HFFc6 (cell line): ENCODE measurements around the gene UPK1A. TPM values are rescaled to one million over a fixed set of nuclear protein-coding genes. Genes with fewer than 3 reads are reported as not detected.

Experiments used
- DNase-seq: peaks from one replicate; pipeline ENCODE4 v3.0.0-alpha.2; 2018
- H3K27ac Mint-ChIP-seq: 2 replicates; pipeline ENCODE4 v1.8.0; 2020; ENCODE audit warnings: mild to moderate bottlenecking, mixed read lengths
- H3K27me3 Mint-ChIP-seq: 2 replicates; pipeline ENCODE4 v1.8.0; 2021; ENCODE audit warnings: mild to moderate bottlenecking, moderate library complexity, mixed read lengths; ENCODE audit not compliant: insufficient read depth
- H3K36me3 Mint-ChIP-seq: 2 replicates; pipeline ENCODE4 v1.8.0; 2021; ENCODE audit warnings: low read depth, mixed read lengths
- H3K4me1 Mint-ChIP-seq: 2 replicates; pipeline ENCODE4 v1.8.0; 2020; ENCODE audit warnings: low read depth, mixed read lengths
- H3K4me3 Mint-ChIP-seq: 2 replicates; pipeline ENCODE4 v1.8.0; 2020; ENCODE audit warnings: mild to moderate bottlenecking, moderate library complexity, mixed read lengths
- H3K9me3 Mint-ChIP-seq: 2 replicates; pipeline ENCODE4 v1.8.0; 2020; ENCODE audit warnings: mild to moderate bottlenecking, mixed read lengths
- CTCF ChIP-seq: fragments of 200-600 bp; sonication (generic); IDR thresholded peaks from 2 replicates; pipeline ENCODE4 v1.5.0; 2021; ENCODE audit warnings: antibody characterized with exemption, mild to moderate bottlenecking
- long read RNA-seq: library from polyadenylated mRNA; unstranded; transcript quantifications from one replicate; pipeline ENCODE4 v2.0.0, GENCODE V29; 2019
- total RNA-seq, 6 experiments: library from RNA; stranded (reverse); fragmentation: NEBNext Ultra II Directional; extraction: Animal tissue kit (Norgen Biotek cat#: 25700); gene quantifications; 2 replicates in 1 of 6; 3 replicates in 5 of 6; pipeline ENCODE4 v1.2.3, GENCODE V29; 2021

The UPK1A gene
- under 1 TPM in 1 of 6 experiments, not detected in 5; 0.18 TPM for total RNA-seq
- long read RNA-seq, result 0 reads

GRCh38 chr19:35666251-35666913, at the start of gene UPK1A:
UPK1A (plus strand) TSS chr19:35666517; CDS start chr19:35666813, 296 bp downstream.
- no peak within 1 kb of the TSS for H3K4me3 Mint-ChIP-seq
- H3K27ac Mint-ChIP-seq, result no peak within 1 kb of the TSS

GRCh38 chr19:35618857-35619256, 47.5 kb upstream of the UPK1A start:
- no peaks in the 10 kb centered on the region for H3K36me3 Mint-ChIP-seq
- H3K4me3 Mint-ChIP-seq, result no peak overlapping the region
- no peak for DNase-seq
- no peaks in the 10 kb centered on the region for H3K4me1 Mint-ChIP-seq
- H3K27ac Mint-ChIP-seq, result no peak overlapping the region
- H3K9me3 Mint-ChIP-seq, result no peaks in the 10 kb centered on the region
- TF ChIP-seq CTCF, result peak; percentile 21; the same call in 1 of the 2 replicates
- H3K27me3 Mint-ChIP-seq, result no peaks in the 10 kb centered on the region

More at GRCh38 chr19:35666251-35666913, at the start of gene UPK1A:
- Mint-ChIP-seq H3K4me1 (peaks cover 6% of the 10 kb centered on the region; the same call in 1 of the 2 replicates), H3K9me3 (no peaks in the 10 kb centered on the region), H3K27me3 (peaks cover 8% of the 10 kb centered on the region), H3K36me3 (peaks cover 18% of the 10 kb centered on the region)
- DNase-seq, result no peak
- no peak for TF ChIP-seq CTCF

- Mint-ChIP-seq H3K36me3 (no peaks in the 10 kb centered on the region), H3K4me1 (no peaks in the 10 kb centered on the region), H3K27ac (no peak overlapping the region), H3K27me3 (no peaks in the 10 kb centered on the region), H3K9me3 (no peaks in the 10 kb centered on the region), H3K4me3 (no peak overlapping the region)
- no peak for TF ChIP-seq CTCF
- DNase-seq, result no peak
Measured at GRCh38 chr19:35619290-35619923, 46.9 kb upstream of the UPK1A start.

- Mint-ChIP-seq H3K4me1 (no peaks in the 10 kb centered on the region), H3K27me3 (no peaks in the 10 kb centered on the region), H3K4me3 (no peak overlapping the region), H3K9me3 (no peaks in the 10 kb centered on the region), H3K36me3 (no peaks in the 10 kb centered on the region), H3K27ac (no peak overlapping the region)
- TF ChIP-seq CTCF, result no peak
- no peak for DNase-seq
Measured at GRCh38 chr19:35620001-35620400, 46.3 kb upstream of the UPK1A start.

- H3K27ac Mint-ChIP-seq, result no peak overlapping the region
- no peak for DNase-seq
- H3K9me3 Mint-ChIP-seq, result no peaks in the 10 kb centered on the region
- H3K4me3 Mint-ChIP-seq, result no peak overlapping the region
- no peaks in the 10 kb centered on the region for H3K36me3 Mint-ChIP-seq
- H3K4me1 Mint-ChIP-seq, result no peaks in the 10 kb centered on the region
- no peaks in the 10 kb centered on the region for H3K27me3 Mint-ChIP-seq
- TF ChIP-seq CTCF, result no peak
Measured at GRCh38 chr19:35621708-35622107, 44.6 kb upstream of the UPK1A start.
